AG10803 (cell line): ENCODE results near the gene KDM4C.

ENCODE experiments used
- DNase-seq: peaks from one replicate; pipeline ENCODE4 v3.0.0; 2010; ENCODE audit warnings: low read depth
- H3K4me3 ChIP-seq: 2 replicates; pipeline ENCODE4 v1.5.1; 2011; ENCODE audit warnings: mild to moderate bottlenecking, low read length, control low read depth
- TF ChIP-seq, protein P1 (sequence below): conservative IDR thresholded peaks from 2 replicates; pipeline ENCODE4 v1.5.1; 2011; ENCODE audit warnings: mild to moderate bottlenecking, low read length, control low read depth, inconsistent platforms

KDM4C gene

DNA sequence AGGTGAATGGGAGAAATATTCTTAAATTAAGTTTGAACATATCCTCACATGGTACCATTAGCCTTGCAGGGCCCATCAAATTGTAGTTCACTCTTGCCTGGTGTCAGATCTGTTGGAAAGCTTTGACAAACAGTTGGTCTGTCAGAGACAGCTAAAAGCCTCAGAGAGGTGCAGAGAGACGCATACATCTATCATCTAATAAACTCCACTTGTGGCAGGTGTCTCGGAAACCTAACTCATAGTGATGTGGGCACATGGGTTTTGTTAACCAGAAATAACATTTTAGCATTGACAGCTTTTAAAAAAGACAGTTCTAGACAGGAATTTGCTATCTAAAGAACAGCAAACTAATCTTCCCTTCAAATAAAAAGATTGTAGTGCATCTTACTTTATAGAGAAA is 315.9 kb downstream of the KDM4C start:
- TF ChIP-seq, protein P1, sequence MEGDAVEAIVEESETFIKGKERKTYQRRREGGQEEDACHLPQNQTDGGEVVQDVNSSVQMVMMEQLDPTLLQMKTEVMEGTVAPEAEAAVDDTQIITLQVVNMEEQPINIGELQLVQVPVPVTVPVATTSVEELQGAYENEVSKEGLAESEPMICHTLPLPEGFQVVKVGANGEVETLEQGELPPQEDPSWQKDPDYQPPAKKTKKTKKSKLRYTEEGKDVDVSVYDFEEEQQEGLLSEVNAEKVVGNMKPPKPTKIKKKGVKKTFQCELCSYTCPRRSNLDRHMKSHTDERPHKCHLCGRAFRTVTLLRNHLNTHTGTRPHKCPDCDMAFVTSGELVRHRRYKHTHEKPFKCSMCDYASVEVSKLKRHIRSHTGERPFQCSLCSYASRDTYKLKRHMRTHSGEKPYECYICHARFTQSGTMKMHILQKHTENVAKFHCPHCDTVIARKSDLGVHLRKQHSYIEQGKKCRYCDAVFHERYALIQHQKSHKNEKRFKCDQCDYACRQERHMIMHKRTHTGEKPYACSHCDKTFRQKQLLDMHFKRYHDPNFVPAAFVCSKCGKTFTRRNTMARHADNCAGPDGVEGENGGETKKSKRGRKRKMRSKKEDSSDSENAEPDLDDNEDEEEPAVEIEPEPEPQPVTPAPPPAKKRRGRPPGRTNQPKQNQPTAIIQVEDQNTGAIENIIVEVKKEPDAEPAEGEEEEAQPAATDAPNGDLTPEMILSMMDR = no peak
- H3K4me3 ChIP-seq = no peak overlapping the region
- no peak for DNase-seq

DNA sequence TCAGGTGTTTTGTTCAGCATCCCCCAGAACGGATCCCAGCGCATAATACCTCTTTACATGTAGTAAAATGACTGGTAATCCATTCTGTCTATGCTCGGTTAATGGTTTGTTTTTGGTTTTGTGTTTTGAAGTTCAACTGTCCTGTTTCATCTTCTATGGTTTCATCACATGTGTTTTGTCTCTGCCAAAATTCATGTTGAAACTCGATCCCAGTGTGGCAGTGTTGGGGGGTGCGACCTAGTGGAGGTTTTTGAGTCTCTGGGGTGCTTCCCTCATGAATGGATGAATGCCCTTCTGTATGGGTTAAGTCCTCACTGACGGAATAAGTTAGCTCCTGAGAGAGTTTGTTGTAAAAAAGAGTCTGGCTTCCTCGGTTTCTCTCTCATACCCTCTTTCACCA is 317.4 kb downstream of the KDM4C start:
- no peak overlapping the region for H3K4me3 ChIP-seq
- TF ChIP-seq, protein P1 = no peak
- no peak for DNase-seq

DNA sequence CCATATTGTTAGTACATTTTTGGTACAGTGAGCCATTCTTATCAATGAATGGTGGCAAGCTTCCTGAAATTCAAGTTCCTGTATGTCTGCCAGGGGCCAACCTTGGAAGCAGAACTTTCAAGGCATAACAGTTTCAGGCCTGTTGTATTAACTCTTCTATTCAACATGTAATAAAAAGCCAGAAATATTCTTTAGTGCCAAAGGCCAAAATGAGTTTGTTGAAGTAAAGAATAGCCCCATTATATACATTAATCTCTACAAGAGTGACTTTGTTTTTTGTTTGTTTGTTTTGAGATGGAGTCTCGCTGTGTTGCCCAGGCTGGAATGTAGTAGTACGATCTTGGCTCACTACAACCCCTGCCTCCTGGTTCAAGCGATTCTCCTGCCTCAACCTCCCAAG is 321.3 kb downstream of the KDM4C start:
- no peak for DNase-seq
- no peak overlapping the region for H3K4me3 ChIP-seq
- TF ChIP-seq, protein P1 = no peak

DNA sequence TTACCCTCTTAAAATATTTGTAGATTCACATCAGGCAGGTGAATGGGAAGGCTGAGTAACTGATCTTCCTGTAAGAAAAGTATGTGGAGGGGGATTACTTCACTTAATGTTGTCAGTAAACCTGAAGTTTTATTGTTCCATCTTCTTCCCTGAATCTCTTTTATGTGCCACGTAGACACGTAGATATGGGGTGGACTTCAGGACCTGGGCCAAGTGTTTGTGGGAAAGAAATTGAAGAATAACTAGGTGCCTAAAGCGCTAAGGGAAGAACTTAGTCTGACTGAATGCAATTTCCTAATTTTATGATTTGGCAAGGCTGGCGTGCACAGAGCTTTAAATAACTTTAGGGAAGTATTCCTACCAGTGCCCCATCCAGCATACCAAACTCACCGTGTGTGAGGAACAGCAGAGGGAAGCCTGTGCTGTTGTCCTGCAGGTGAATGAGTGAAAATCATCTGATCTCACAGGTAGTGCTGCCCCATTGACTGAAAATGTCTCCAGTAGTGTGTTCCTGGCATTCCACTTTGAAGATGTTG is 323.4 kb downstream of the KDM4C start:
- H3K4me3 ChIP-seq = no peak overlapping the region
- TF ChIP-seq, protein P1 = no peak
- no peak for DNase-seq

DNA sequence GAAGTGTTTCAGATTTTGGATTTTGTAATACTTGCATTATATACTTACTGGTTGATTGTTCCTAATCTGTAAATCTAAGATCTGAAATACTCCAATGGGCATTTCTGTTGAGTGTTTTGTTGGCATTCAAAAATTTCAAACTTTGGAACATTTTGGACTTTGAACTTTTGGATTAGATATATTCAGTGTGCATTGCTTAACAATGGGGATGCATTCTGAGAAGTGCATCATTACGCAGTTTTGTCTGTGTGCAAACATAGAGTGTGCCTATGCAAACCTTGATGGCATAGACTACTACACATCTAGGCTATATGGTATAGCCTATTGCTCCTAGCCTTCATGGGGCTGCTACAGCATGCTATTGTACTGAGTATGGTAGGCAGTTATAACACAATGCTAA is 325.4 kb downstream of the KDM4C start:
- DNase-seq = no peak
- no peak overlapping the region for H3K4me3 ChIP-seq
- TF ChIP-seq, protein P1 = no peak

DNA sequence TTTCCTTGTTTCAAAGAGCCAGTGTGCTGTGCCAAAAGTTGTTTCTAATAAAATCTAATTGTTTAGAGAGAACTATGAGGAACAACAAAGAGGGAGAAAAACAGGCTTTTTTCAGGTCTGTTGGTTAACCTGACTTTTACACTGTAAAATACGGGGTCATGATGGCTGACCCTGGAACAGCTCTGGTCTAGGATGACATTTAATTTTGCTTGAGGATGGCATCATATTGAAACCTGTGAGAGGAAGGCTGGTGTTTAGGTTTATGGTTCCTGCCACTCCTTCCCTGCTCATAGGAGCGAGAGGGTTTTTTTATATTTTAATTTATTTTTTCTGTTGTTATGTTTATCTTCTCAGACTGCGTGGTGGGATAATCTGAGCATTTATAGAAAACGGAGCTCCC is 327.6 kb downstream of the KDM4C start:
- H3K4me3 ChIP-seq = no peak overlapping the region
- no peak for DNase-seq
- TF ChIP-seq, protein P1 = no peak

DNA sequence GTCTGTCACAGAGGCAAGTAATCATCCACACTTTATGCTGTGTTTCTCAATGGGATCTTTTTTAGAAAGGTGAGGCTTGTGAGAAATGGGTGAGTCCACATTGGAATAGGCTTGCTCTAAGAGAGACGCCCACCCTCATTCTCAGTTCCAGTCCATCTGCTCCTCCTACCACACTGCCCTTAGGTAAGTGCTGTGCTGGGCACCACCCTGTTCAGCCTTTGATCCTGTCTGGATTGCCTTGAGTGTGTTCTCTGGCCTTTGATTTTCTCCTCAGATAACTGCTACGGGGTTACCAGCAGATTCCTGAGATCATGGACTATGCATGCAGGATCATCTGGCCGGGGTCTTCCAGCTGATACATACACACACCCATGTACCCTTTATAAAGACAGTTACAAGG is 328.6 kb downstream of the KDM4C start:
- TF ChIP-seq, protein P1 = no peak
- H3K4me3 ChIP-seq = no peak overlapping the region
- no peak for DNase-seq
